Activated CD4-positive, alpha-beta T cell treated with anti-CD3 and anti-CD28 coated beads for 36 hours (primary cell): ENCODE measurements around the gene PACC1. TPM values are rescaled to one million over a fixed set of nuclear protein-coding genes. Genes with fewer than 3 reads are reported as not detected.
"Not testable (repeated sequence)": the region's sequence is repeated elsewhere in the genome, so short reads cannot be mapped to it uniquely, and the experiment has no call there.

Experiments
- ATAC-seq: fragments of 200-7000 bp; cut with Tn5 transposase; one replicate; pipeline ENCODE4 v1.10.0; 2021; ENCODE audit warnings: mild to moderate bottlenecking, moderate library complexity
- CTCF ChIA-PET: fragments of 350-600 bp; sonication (Branson Sonifier 250); formaldehyde crosslinking; loops from one replicate; lab custom pipeline; 2021; ENCODE audit warnings: antibody characterized with exemption; lab: Charles Lee
- POLR2A ChIA-PET: fragments of 350-600 bp; sonication (Branson Sonifier 250); formaldehyde crosslinking; loops from one replicate; lab custom pipeline; 2021; ENCODE audit warnings: antibody characterized with exemption, inconsistent platforms; lab: Charles Lee
- DNase-seq: peaks from one replicate; pipeline ENCODE4 v3.0.0-alpha.2; 2020
- H3K27ac Mint-ChIP-seq: one replicate; pipeline ENCODE4 v1.8.0; 2021; ENCODE audit warnings: mixed read lengths
- H3K27me3 Mint-ChIP-seq: one replicate; pipeline ENCODE4 v1.8.0; 2021; ENCODE audit warnings: mixed read lengths
- H3K36me3 Mint-ChIP-seq: one replicate; pipeline ENCODE4 v1.8.0; 2021; ENCODE audit warnings: low read depth, mixed read lengths
- H3K4me1 Mint-ChIP-seq: one replicate; pipeline ENCODE4 v1.8.0; 2021; ENCODE audit warnings: mixed read lengths
- H3K4me3 Mint-ChIP-seq: one replicate; pipeline ENCODE4 v1.8.0; 2021; ENCODE audit warnings: mild to moderate bottlenecking, moderate library complexity, mixed read lengths
- H3K9me3 Mint-ChIP-seq: one replicate; pipeline ENCODE4 v1.8.0; 2021; ENCODE audit warnings: low read depth, mixed read lengths
- intact Hi-C, 2 experiments: fragments of 100-400 bp; cut with DNase I in 1 of 2; cut with micrococcal nuclease in 1 of 2; formaldehyde crosslinking; loops; one replicate each; pipeline versions ENCODE4 v1.14.2 to v1.15.1; 2022 to 2024; cut with DNase I, micrococcal nuclease
- total RNA-seq, 2 experiments: library from RNA; stranded (reverse); gene quantifications; one replicate each; pipeline ENCODE4 v1.2.3, GENCODE V29; 2021

PACC1 gene
- total RNA-seq, 2 experiments from 2014 or later: 9.2 to 13.8 TPM

DNA sequence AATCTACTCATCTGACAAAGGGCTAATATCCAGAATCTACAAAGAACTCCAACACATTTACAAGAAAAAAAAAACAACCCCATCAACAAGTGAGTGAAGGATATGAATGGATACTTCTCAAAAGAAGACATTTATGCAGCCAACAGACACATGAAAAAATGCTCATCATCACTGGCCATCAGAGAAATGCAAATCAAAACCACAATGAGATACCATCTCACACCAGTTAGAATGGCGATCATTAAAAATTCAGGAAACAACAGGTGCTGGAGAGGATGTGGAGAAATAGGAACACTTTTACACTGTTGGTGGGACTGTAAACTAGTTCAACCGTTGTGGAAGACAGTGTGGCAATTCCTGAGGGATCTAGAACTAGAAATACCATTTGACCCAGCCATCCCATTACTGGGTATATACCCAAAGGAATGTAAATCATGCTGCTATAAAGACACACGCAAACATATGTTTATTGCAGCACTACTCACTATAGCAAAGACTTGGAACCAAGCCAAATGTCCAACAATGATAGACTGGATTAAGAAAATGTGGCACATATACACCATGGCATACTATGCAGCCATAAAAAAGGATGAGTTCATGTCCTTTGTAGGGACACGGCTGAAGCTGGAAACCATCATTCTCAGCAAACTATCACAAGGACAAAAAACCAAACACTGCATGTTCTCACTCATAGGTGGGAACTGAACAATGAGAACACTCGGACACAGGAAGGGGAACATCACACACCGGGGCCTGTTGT, 18.8 kb downstream of the PACC1 start:
- POLR2A ChIA-PET, H3K27ac Mint-ChIP-seq, ATAC-seq, intact Hi-C loops, CTCF ChIA-PET, H3K4me1 Mint-ChIP-seq, DNase-seq, H3K27me3 Mint-ChIP-seq, H3K4me3 Mint-ChIP-seq: not testable (repeated sequence)
- peaks cover 64% of the 10 kb centered on the region for H3K36me3 Mint-ChIP-seq
- peaks cover 24% of the 10 kb centered on the region for H3K9me3 Mint-ChIP-seq

DNA sequence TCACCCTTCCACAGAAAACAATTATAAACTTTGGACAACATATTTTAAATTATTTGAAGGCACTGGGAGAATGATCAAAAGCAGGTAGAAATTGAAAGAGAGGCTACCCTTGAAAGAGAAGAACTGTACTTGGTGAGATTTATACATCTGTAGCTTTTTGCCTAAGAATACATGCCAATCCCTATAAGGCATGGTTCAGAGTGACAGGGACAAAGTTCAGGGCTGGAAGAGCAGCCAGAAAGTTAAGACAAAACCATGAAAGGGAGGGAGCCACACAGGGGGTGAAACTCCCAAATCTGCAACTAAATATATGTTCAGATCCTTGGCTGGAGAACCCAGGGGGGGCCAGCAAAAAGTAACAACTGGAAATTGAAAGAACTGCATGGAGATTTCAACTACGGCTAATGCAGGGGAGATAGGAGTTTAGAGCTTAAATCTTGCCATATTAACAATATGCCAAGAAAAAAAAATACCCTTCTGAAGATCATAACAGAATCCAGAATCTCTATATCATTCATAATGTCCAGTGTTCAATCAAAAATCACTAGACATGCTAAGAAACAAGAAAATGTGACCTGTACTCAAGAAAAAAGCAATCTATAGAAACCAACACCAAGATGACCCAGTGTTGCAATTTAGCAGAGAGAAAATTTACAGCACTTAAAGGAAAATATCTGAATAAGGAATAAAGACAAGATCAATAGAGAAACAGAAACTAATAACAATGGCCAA, 25.5 kb downstream of the PACC1 start:
- DNase-seq (no peak), ATAC-seq (no peak)
- CTCF ChIA-PET: no interaction called here
- no peaks in the 10 kb centered on the region for H3K4me1 Mint-ChIP-seq
- H3K27ac Mint-ChIP-seq: no peak overlapping the region
- POLR2A ChIA-PET: no interaction called here
- no peaks in the 10 kb centered on the region for H3K27me3 Mint-ChIP-seq
- peaks cover 16% of the 10 kb centered on the region for H3K9me3 Mint-ChIP-seq
- intact Hi-C loops: no loop called here
- peaks cover 50% of the 10 kb centered on the region for H3K36me3 Mint-ChIP-seq
- H3K4me3 Mint-ChIP-seq: no peak overlapping the region

DNA sequence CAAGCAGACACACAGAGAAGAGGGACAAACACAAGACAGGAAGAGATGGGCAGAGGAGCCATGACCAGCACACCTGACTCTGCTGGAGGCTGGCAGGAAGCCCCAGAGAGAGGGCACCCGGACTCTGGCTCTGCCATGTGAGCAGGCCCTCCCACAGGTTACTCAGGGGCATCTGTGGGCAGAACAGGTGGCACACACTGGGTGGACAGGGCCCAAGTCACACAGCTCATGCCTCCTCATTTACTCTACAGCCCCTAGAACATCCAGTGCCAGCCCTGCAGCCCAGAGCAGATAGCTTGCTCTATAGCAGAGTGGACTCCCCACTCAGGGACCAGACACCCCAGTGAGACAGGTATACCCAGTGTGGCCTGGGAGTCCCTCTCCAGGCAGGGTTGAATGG, 28.7 kb downstream of the PACC1 start:
- Mint-ChIP-seq H3K4me3 (no peak overlapping the region), H3K36me3 (peaks cover 34% of the 10 kb centered on the region), H3K27ac (no peak overlapping the region), H3K27me3 (no peaks in the 10 kb centered on the region), H3K4me1 (no peaks in the 10 kb centered on the region), H3K9me3 (peaks cover 6% of the 10 kb centered on the region)
- intact Hi-C loops: no loop called here
- DNase-seq: no peak
- no peak for ATAC-seq
- ChIA-PET POLR2A (no interaction called here), CTCF (interaction anchor here (0.7 kb wide), 1 partner anchor 239 kb away, joined by 3 read pairs; no protein-coding TSS in a partner anchor)

DNA sequence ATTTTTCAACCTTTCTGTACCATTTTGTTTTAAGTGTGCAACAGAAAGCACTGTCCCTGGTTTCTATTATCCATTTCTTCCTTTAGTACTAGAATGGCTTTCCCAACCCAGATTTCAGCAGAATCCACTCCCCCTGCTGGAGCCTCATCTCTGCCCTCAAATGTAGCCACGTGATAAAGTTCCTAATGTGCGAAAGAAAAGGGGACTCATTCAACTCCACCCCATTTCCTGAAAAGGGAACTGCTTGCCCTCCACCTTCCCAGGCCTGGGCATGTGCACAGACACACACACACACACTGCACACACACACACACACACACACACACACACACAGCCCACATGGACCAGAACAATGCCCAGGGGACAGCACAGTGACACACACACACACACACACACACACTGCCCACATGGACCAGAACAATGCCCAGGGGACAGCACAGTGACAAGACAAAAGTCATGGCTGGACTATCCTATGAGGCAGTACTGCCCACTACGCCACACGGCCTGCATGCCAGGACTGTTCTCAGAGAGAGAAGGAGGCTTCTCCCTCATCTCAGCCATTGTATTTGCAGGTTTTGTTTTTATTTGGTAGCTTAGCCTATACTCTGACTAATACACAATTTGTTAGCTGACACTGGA, 33.2 kb downstream of the PACC1 start:
- H3K4me3 Mint-ChIP-seq: no peak overlapping the region
- no peaks in the 10 kb centered on the region for H3K9me3 Mint-ChIP-seq
- ATAC-seq (no peak), DNase-seq (no peak)
- H3K27me3 Mint-ChIP-seq: no peaks in the 10 kb centered on the region
- intact Hi-C loops: no loop called here
- H3K27ac Mint-ChIP-seq: no peak overlapping the region
- CTCF ChIA-PET: interaction anchor here (0.6 kb wide), 1 partner anchor 784 kb away, joined by 4 read pairs; no protein-coding TSS in a partner anchor
- peaks cover 31% of the 10 kb centered on the region for H3K36me3 Mint-ChIP-seq
- H3K4me1 Mint-ChIP-seq: no peaks in the 10 kb centered on the region
- POLR2A ChIA-PET: no interaction called here

DNA sequence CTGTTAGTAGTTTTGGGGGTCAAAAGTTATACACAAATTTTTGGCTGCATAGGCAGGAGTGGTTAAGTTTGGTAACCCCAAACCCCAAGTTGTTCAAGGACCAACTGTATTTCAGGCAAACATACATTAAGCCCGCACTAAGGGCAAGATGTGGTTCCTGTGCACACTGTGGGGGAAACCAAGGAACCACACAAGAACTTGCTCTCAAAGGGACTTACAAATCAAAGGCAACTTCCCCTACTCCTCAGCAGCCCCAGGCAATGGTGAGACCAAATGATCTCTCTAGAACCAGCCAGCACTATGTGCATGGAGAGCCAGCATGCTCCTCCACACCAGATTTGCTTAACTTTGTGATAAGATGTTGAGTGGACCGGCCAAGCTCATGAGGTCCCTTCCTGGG, 35.3 kb downstream of the PACC1 start:
- ATAC-seq: no peak
- CTCF ChIA-PET: interaction anchor here (0.9 to 1.7 kb wide), 2 partner anchors 11 to 14 kb away, joined by 3 to 6 read pairs; no protein-coding TSS in a partner anchor
- intact Hi-C loops: no loop called here
- Mint-ChIP-seq H3K9me3 (no peaks in the 10 kb centered on the region), H3K36me3 (peaks cover 31% of the 10 kb centered on the region), H3K4me3 (no peak overlapping the region), H3K27ac (no peak overlapping the region), H3K27me3 (no peaks in the 10 kb centered on the region), H3K4me1 (no peaks in the 10 kb centered on the region)
- no peak for DNase-seq
- POLR2A ChIA-PET: no interaction called here

DNA sequence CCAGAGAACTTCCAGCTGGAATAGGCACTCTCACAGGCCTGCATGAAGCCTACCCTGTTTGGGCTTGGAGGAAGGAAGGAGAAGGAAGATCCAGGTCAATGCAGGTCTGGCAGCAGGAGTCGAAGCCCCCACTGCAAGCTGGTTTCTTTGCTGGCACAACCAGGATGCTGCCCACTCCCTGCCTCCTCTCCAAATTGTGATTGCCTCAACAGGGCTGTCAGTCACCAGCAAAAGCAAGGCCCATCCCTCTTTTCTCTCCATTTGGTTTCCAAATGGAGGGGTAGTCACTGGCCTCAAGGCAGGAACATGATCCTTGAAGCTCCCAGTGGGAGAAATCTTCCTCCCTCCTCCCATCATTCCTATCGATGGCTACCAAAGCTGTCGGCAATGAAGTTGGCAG, 37.0 kb downstream of the PACC1 start:
- Mint-ChIP-seq H3K4me1 (no peaks in the 10 kb centered on the region), H3K4me3 (no peak overlapping the region), H3K27me3 (no peaks in the 10 kb centered on the region), H3K36me3 (peaks cover 45% of the 10 kb centered on the region), H3K9me3 (no peaks in the 10 kb centered on the region), H3K27ac (no peak overlapping the region)
- DNase-seq: no peak
- intact Hi-C loops: no loop called here
- ChIA-PET CTCF (interaction anchor here (3.0 to 4.0 kb wide), 2 partner anchors 11 to 79 kb away, joined by 21 to 33 read pairs; no protein-coding TSS in a partner anchor), POLR2A (no interaction called here)
- ATAC-seq: no peak

DNA sequence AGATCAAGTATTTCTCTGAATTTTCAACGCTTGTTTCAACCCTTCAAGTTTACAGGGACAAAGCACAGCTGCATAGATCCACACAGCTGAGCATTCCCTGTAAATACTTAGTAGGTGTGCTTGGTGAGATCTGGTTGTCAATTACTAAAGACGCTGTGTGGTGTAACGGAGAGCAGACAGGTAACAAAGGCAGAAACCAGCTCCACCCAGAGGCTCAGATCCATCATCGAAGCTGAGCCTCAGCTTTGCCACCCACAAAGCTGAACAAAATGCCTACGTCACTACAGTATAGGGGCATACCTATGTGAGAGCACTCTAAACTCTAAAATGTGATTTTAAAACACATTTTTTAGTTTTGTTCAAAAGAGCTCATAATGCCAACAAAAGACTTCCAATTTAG, 38.7 kb downstream of the PACC1 start:
- intact Hi-C loops: no loop called here
- H3K9me3 Mint-ChIP-seq: no peaks in the 10 kb centered on the region
- H3K27me3 Mint-ChIP-seq: no peaks in the 10 kb centered on the region
- H3K36me3 Mint-ChIP-seq: peaks cover 55% of the 10 kb centered on the region
- DNase-seq (no peak), ATAC-seq (no peak)
- CTCF ChIA-PET: interaction anchor here (0.7 to 4.0 kb wide), 5 partner anchors 9 to 341 kb away, joined by 3 to 33 read pairs (median 4); partner anchors contain the start of genes DTL and INTS7
- no peak overlapping the region for H3K4me3 Mint-ChIP-seq
- no peaks in the 10 kb centered on the region for H3K4me1 Mint-ChIP-seq
- POLR2A ChIA-PET: no interaction called here
- H3K27ac Mint-ChIP-seq: no peak overlapping the region

DNA sequence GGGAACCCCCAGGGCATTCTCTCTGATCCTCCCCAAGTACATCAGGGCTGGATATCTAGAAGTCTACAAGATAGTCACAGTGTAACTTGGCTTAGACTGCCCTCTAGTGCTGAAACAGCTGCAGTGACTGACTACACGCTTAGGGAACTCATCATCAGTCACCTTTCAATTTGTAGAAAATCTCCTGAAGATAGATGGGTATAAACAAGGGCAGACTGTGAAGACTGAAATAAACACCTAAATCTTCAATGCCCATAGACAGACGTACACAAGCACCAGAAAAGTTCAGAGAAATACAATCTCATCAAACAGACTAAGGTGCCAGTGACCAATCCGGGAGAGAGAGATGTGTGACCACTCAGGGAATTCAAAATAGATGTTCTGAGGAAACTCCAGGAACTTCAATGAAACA, 46.6 kb downstream of the PACC1 start:
- H3K36me3 Mint-ChIP-seq: peaks cover 47% of the 10 kb centered on the region
- intact Hi-C loops: loop anchor here (1.0 to 10.0 kb wide), 11 partner anchors 81 to 687 kb away; partner anchors contain the start of genes DTL (in 1 of the 2) and INTS7 (in 1 of the 2)
- H3K27ac Mint-ChIP-seq: no peak overlapping the region
- POLR2A ChIA-PET: no interaction called here
- H3K4me3 Mint-ChIP-seq: no peak overlapping the region
- H3K9me3 Mint-ChIP-seq: no peaks in the 10 kb centered on the region
- ATAC-seq: peak; percentile 98
- CTCF ChIA-PET: interaction anchor here (0.6 to 4.9 kb wide), 29 partner anchors 8 to 687 kb away, joined by 3 to 64 read pairs (median 4); no protein-coding TSS in a partner anchor
- H3K27me3 Mint-ChIP-seq: no peaks in the 10 kb centered on the region
- no peaks in the 10 kb centered on the region for H3K4me1 Mint-ChIP-seq
- peak; percentile 67 for DNase-seq

DNA sequence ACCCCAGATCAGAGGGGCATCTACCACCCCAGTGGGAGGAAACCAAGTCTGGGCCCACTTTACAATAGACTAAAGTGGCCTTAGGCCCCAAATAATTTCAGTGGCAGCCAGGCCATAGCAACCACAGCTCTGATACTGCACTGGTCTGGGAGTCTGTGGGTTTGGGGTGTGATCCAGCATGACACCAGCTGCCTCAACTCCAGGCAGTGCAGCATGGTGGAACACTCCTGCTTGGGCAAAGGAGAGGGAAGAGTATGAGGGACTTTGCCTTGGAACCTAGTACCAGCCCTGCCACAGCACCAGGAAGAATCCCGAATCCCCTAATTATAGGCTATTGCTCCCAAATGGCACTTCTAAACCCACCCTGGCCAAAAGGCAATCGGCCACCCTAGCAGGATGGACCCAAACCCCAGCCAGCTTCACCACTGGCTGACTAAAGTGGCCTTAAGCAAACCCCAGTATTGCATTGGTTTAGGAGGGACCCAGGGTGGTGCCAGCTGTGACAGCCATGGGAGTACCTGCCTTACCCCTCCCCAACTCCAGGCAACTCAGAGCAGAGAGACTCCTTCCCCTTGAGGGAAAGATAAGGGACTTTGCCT, 47.1 kb downstream of the PACC1 start:
- H3K27ac Mint-ChIP-seq: no peak overlapping the region
- ChIA-PET CTCF (interaction anchor here (0.7 to 4.9 kb wide), 23 partner anchors 9 to 687 kb away, joined by 3 to 64 read pairs (median 4); no protein-coding TSS in a partner anchor), POLR2A (no interaction called here)
- H3K27me3 Mint-ChIP-seq: no peaks in the 10 kb centered on the region
- intact Hi-C loops: loop anchor here (1.0 to 10.0 kb wide), 11 partner anchors 81 to 687 kb away; partner anchors contain the start of genes DTL (in 1 of the 2) and INTS7 (in 1 of the 2)
- no peak for ATAC-seq
- peaks cover 43% of the 10 kb centered on the region for H3K36me3 Mint-ChIP-seq
- H3K4me1 Mint-ChIP-seq: no peaks in the 10 kb centered on the region
- no peaks in the 10 kb centered on the region for H3K9me3 Mint-ChIP-seq
- DNase-seq: no peak
- H3K4me3 Mint-ChIP-seq: no peak overlapping the region

DNA sequence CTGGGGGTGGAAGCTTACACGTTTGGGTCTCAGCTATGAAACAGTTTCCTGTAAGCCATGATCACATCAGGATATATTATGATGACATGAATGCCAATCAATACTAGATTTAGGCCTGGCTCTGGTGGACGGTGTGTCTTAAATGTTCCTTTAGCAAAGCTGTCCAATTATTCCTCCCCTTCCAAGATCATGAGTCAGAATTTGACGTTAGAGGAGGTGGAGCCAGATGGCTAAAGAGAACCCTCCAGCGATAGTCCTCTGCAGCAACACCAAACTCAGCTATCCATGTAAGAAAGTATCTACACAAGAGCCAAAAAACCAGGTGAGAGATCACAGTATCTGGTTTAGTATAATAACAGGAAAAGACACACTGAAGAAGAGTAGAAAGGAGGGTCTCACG, 47.8 kb downstream of the PACC1 start:
- DNase-seq (no peak), ATAC-seq (no peak)
- no peaks in the 10 kb centered on the region for H3K4me1 Mint-ChIP-seq
- ChIA-PET CTCF (interaction anchor here (0.6 to 4.9 kb wide), 17 partner anchors 10 to 385 kb away, joined by 3 to 64 read pairs (median 3); partner anchors contain the start of gene PPP2R5A), POLR2A (interaction anchor here (0.6 kb wide), 1 partner anchor 382 kb away, joined by 7 read pairs; no protein-coding TSS in a partner anchor)
- H3K27ac Mint-ChIP-seq: peak overlapping the region; percentile 5
- peaks cover 37% of the 10 kb centered on the region for H3K36me3 Mint-ChIP-seq
- intact Hi-C loops: loop anchor here in 1 of 2 experiments (5.0 to 10.0 kb wide), 3 partner anchors 88 to 685 kb away; no protein-coding TSS in a partner anchor
- no peaks in the 10 kb centered on the region for H3K9me3 Mint-ChIP-seq
- no peaks in the 10 kb centered on the region for H3K27me3 Mint-ChIP-seq
- no peak overlapping the region for H3K4me3 Mint-ChIP-seq
